Measurements from ENCODE around the gene CCDC71. TPM values are rescaled to one million over a fixed set of nuclear protein-coding genes. Genes with fewer than 3 reads are reported as not detected.

Gene CCDC71
- polyA plus RNA-seq, 3 donors: 1.0 to 11.2 (median 1.2) TPM

DNA sequence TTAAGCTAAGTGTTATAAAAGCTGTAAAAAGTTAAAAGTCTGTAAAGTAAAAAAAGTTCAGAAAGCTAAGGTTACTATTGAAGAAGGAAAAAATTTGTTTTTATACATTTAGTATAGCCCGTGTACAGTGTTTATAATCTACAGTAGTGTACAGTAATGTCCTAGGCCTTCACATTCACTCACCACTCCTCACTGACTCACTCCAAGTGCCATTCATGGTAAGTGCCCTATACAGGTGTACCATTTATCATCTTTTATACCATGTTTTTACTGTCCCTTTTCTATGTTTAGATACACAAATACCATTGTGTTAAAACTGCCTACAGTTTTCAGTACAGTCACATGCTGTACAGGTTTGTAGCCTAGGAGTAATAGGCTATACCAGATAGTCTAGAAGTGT lies 8.8 kb downstream of the CCDC71 start:
- Histone ChIP-seq H3K4me2 (replicated peaks; ENCODE audit: extremely low read depth, low read length, poor library complexity, severe bottlenecking) (no peak overlapping the region), H3K27me3 (ENCODE audit: control insufficient read depth in 2 of 2, insufficient read depth in 2 of 2, low read length in 2 of 2) (no peaks in the 10 kb centered on the region), H3K27ac (ENCODE audit: low read depth in 1 of 2, low read length in 2 of 2) (no peak overlapping the region), H3K4me1 (ENCODE audit: control insufficient read depth in 1 of 2, insufficient read depth in 2 of 2, low read length in 2 of 2) (peaks cover 7 to 10% of the 10 kb centered on the region in 2 donors), H3K4me3 (replicated peaks in 1 of 3; ENCODE audit: low read depth in 2 of 3, low read length in 3 of 3) (no peak overlapping the region), H3K9me3 (replicated peaks in 1 of 2; ENCODE audit: control insufficient read depth in 1 of 2, insufficient read depth in 1 of 2, low read length in 2 of 2) (no peaks in the 10 kb centered on the region), H3K9ac (ENCODE audit: insufficient read depth, low read length, poor library complexity, severe bottlenecking) (no peak overlapping the region), H3K36me3 (replicated peaks in 1 of 2; ENCODE audit: control insufficient read depth in 1 of 2, insufficient read depth in 2 of 2, low read length in 2 of 2) (peaks cover 0 to 8% of the 10 kb centered on the region in 2 donors), H4K20me1 (ENCODE audit: insufficient read depth, low read length) (peaks cover 12% of the 10 kb centered on the region), H2AFZ (ENCODE audit: insufficient read depth, low read depth, low read length, poor library complexity, severe bottlenecking) (no peak overlapping the region), H3K79me2 (ENCODE audit: insufficient read depth, low read length) (peaks cover 8% of the 10 kb centered on the region)
- Mint-ChIP-seq H3K4me3 (no peak overlapping the region), H3K36me3 (peaks cover 7 to 16% of the 10 kb centered on the region in 2 donors), H3K27ac (no peak overlapping the region), H3K9me3 (no peaks in the 10 kb centered on the region), H3K27me3 (ENCODE audit: low read depth in 3 of 3) (peaks cover 0 to 5% (median 3%) of the 10 kb centered on the region in 3 donors), H3K4me1 (peaks cover 10% of the 10 kb centered on the region)
- TF ChIP-seq, protein P1, sequence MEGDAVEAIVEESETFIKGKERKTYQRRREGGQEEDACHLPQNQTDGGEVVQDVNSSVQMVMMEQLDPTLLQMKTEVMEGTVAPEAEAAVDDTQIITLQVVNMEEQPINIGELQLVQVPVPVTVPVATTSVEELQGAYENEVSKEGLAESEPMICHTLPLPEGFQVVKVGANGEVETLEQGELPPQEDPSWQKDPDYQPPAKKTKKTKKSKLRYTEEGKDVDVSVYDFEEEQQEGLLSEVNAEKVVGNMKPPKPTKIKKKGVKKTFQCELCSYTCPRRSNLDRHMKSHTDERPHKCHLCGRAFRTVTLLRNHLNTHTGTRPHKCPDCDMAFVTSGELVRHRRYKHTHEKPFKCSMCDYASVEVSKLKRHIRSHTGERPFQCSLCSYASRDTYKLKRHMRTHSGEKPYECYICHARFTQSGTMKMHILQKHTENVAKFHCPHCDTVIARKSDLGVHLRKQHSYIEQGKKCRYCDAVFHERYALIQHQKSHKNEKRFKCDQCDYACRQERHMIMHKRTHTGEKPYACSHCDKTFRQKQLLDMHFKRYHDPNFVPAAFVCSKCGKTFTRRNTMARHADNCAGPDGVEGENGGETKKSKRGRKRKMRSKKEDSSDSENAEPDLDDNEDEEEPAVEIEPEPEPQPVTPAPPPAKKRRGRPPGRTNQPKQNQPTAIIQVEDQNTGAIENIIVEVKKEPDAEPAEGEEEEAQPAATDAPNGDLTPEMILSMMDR (IDR thresholded peaks at IDR 0.05): no peak
- no CpG with 5 or more reads among the region's 1 CpG for WGBS (ENCODE audit: insufficient coverage)
- no peak for DNase-seq
- intact Hi-C loops (cut with micrococcal nuclease): loop anchor here (5.0 to 10.0 kb wide), 2 partner anchors 162 to 170 kb away; partner anchors contain the start of gene P4HTM (in 1 of the 2)

DNA sequence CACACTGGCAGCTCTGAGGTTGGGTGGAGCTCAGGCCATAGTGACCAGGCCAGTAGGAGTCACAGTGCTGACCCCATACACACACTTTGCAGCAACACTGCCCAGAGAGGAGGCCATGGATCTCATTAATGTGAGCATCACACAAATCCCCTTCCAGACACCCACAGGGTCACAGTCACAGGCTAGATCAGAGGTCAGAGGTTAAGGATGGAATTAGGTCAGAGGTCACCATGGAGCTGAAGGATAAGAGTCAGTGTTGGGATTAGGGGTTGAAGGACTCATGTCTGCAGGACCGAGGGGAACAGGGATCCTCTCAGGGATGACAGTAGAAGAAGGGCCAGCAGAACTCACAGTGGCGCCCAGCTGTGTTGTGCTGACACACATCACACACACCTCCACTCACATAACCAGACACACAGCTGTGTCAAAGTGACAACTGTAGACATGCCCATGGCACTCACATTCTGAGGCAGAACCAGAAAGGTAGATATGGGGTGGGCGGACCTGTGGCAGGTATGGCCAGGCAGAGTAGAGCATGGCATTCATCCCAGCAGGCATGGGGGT lies 12.7 kb downstream of the CCDC71 start:
- Histone ChIP-seq H3K4me2 (replicated peaks; ENCODE audit: extremely low read depth, low read length, poor library complexity, severe bottlenecking) (no peak overlapping the region), H3K79me2 (ENCODE audit: insufficient read depth, low read length) (no peaks in the 10 kb centered on the region), H3K36me3 (replicated peaks in 1 of 2; ENCODE audit: control insufficient read depth in 1 of 2, insufficient read depth in 2 of 2, low read length in 2 of 2) (no peaks in the 10 kb centered on the region), H3K27me3 (ENCODE audit: control insufficient read depth in 2 of 2, insufficient read depth in 2 of 2, low read length in 2 of 2) (no peaks in the 10 kb centered on the region), H2AFZ (ENCODE audit: insufficient read depth, low read depth, low read length, poor library complexity, severe bottlenecking) (no peak overlapping the region), H3K9ac (ENCODE audit: insufficient read depth, low read length, poor library complexity, severe bottlenecking) (no peak overlapping the region), H3K4me1 (ENCODE audit: control insufficient read depth in 1 of 2, insufficient read depth in 2 of 2, low read length in 2 of 2) (no peaks in the 10 kb centered on the region), H3K4me3 (replicated peaks in 1 of 3; ENCODE audit: low read depth in 2 of 3, low read length in 3 of 3) (no peak overlapping the region), H3K27ac (ENCODE audit: low read depth in 1 of 2, low read length in 2 of 2) (no peak overlapping the region), H3K9me3 (replicated peaks in 1 of 2; ENCODE audit: control insufficient read depth in 1 of 2, insufficient read depth in 1 of 2, low read length in 2 of 2) (no peaks in the 10 kb centered on the region), H4K20me1 (ENCODE audit: insufficient read depth, low read length) (no peaks in the 10 kb centered on the region)
- DNase-seq: no peak
- H3K4me1 Mint-ChIP-seq: peaks cover 2% of the 10 kb centered on the region
- peaks cover 3 to 4% (median 4%) of the 10 kb centered on the region in 3 donors for H3K27me3 Mint-ChIP-seq (ENCODE audit: low read depth in 3 of 3)
- intact Hi-C loops (cut with micrococcal nuclease): loop anchor here in 1 of 2 donors (10.0 kb wide), 1 partner anchor 159 kb away; the partner anchor contains the start of gene P4HTM
- no peak overlapping the region for H3K27ac Mint-ChIP-seq
- no peaks in the 10 kb centered on the region for H3K9me3 Mint-ChIP-seq
- H3K36me3 Mint-ChIP-seq: no peaks in the 10 kb centered on the region
- TF ChIP-seq, protein P1 (IDR thresholded peaks at IDR 0.05): no peak
- no peak overlapping the region for H3K4me3 Mint-ChIP-seq
- 100% methylated on average over 1 of the region's 3 CpGs for WGBS (ENCODE audit: insufficient coverage)

Data from CD14-positive monocyte (primary cell).